ENCODE data around the gene VIT.

Gene VIT

GRCh38 chr2:36859366-36859792 is 162.9 kb downstream of the VIT start:
- peak; percentile 22 for DNase-seq (ENCODE audit: low spot score)

- DNase-seq (ENCODE audit: low spot score): no peak
These were observed 165.4 kb downstream of the VIT start for GRCh38 chr2:36861896-36862295.

All from activated CD4-positive, alpha-beta T cell treated with anti-CD3 and anti-CD28 coated beads, Interleukin-2, Interleukin-4, amounts not matched to agents 100 ng/mL and 50 ng/mL, durations not matched to agents 16 hours and 8 hours (primary cell).